Left ventricle myocardium inferior (tissue), 1 donor: ENCODE data around the gene OR2A25. TPM values are rescaled to one million over a fixed set of nuclear protein-coding genes. Genes with fewer than 3 reads are reported as not detected.
A peak's percentile ranks its signal among the peaks of the same experiment; 100 is the strongest.

ENCODE experiments used
- DNase-seq: peaks from one replicate; pipeline ENCODE4 v3.0.0-alpha.2; 2020
- H3K27ac ChIP-seq: fragments of 200-600 bp; replicated peaks from 2 replicates; pipeline ENCODE4 v1.8.0; 2021
- H3K27me3 ChIP-seq: fragments of 200-600 bp; 2 replicates; pipeline ENCODE4 v1.8.0; 2021; ENCODE audit warnings: low read depth
- H3K36me3 ChIP-seq: fragments of 200-600 bp; 2 replicates; pipeline ENCODE4 v1.8.0; 2021
- H3K4me1 ChIP-seq: fragments of 200-600 bp; 2 replicates; pipeline ENCODE4 v1.8.0; 2021
- H3K4me3 ChIP-seq: fragments of 200-600 bp; 2 replicates; pipeline ENCODE4 v1.8.0; 2021; ENCODE audit warnings: mild to moderate bottlenecking, moderate library complexity
- H3K9me3 ChIP-seq: fragments of 200-600 bp; replicated peaks from 2 replicates; pipeline ENCODE4 v1.8.0; 2021
- CTCF ChIP-seq: fragments of 200-600 bp; IDR thresholded peaks from 2 replicates; pipeline ENCODE4 v1.8.0; 2021; ENCODE audit warnings: antibody characterized with exemption, mild to moderate bottlenecking, borderline replicate concordance
- intact Hi-C: fragments of 100-400 bp; cut with micrococcal nuclease; formaldehyde crosslinking; loops from one replicate; pipeline ENCODE4 v1.11.0; 2022
- total RNA-seq: library from RNA; stranded (reverse); fragmentation: NEBNext Ultra II Directional; extraction: Animal tissue kit (Norgen Biotek cat#: 25700); gene quantifications from one replicate; pipeline ENCODE4 v1.2.1, GENCODE V29; 2021
- donor health status: DM: no; HTN: yes; CAD: no; lungs with severe emphysema.

OR2A25 gene
- total RNA-seq, 1 donor from 2014 or later: not detected

- Histone ChIP-seq H3K4me3 (no peak overlapping the region), H3K27me3 (no peaks in the 10 kb centered on the region), H3K36me3 (no peaks in the 10 kb centered on the region), H3K27ac (no peak overlapping the region), H3K9me3 (no peaks in the 10 kb centered on the region), H3K4me1 (peaks cover 4% of the 10 kb centered on the region)
- intact Hi-C loops: no loop called here
- no peak for DNase-seq
- no peak for TF ChIP-seq CTCF
Measured at GRCh38 chr7:144032985-144033709, 36.5 kb upstream of the OR2A25 start.

GRCh38 chr7:144035385-144035784 is 34.2 kb upstream of the OR2A25 start:
- TF ChIP-seq CTCF: no peak
- Histone ChIP-seq H3K9me3 (peaks cover 2% of the 10 kb centered on the region), H3K4me3 (no peak overlapping the region), H3K27ac (peak overlapping the region; percentile 54), H3K36me3 (no peaks in the 10 kb centered on the region), H3K27me3 (no peaks in the 10 kb centered on the region), H3K4me1 (peaks cover 4% of the 10 kb centered on the region)
- intact Hi-C loops: no loop called here
- DNase-seq: no peak

DNA sequence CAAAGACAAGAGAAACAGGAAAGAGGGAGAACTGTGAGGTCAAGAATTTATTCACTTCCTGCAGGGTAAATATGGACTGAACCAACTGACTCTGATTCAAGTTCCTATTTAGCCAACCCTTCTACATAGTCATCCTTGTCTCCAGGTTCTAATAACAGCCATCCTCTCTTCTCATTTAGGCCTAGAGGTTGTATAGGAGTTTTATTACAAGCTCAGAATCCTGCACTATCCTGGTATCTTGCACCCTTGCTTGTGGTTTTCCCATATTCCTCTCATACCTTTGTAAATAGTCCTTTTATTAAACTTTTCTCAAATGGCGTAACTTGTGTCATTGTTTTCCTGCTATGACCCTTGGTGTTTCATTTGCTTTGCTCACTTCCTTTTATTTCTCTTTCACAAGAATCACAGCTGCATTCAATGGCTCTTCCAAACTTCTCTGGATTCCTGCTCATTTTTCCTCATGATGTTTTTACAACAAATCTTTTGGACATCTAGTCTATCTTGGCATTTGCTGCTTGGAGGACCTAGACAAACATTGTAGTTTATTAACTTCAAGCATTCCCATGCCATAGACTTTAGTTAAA is 33.2 kb upstream of the OR2A25 start:
- peaks cover 4% of the 10 kb centered on the region for H3K4me1 ChIP-seq
- H3K27me3 ChIP-seq: no peaks in the 10 kb centered on the region
- TF ChIP-seq CTCF: no peak
- peak overlapping the region; percentile 54 for H3K27ac ChIP-seq
- H3K36me3 ChIP-seq: no peaks in the 10 kb centered on the region
- H3K4me3 ChIP-seq: no peak overlapping the region
- intact Hi-C loops: no loop called here
- DNase-seq: no peak
- H3K9me3 ChIP-seq: peaks cover 2% of the 10 kb centered on the region

DNA sequence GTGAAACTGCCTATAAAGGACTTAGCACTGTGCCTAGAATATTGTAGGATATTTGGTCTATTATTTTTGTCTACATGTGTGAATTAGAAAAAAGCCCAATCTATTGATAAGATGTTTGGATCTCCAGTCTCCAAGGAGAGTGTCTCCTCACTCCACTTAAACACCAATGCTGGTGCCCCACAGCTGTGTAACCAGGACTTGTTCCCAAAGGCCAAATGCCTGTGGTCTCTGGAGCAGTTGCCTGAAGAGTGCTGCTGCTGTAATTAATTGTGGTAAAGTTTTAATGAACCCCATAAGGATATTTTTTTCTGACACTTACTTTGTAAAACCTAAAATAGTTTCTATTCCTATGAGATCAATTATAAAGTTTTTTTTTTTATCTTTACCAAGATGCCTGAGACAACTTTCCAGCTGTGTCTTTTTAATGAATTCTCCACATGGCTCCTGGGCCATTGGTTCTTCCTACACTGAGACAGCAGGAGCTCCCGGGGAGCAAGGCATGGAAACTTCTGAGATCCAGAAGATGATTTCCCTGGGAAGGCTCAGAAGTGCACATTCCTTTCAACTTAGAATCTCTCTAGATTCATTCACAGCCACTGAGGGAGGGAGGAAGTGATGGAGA is 32.1 kb upstream of the OR2A25 start:
- no peak for DNase-seq
- peaks cover 4% of the 10 kb centered on the region for H3K4me1 ChIP-seq
- H3K27ac ChIP-seq: peak overlapping the region; percentile 55
- H3K36me3 ChIP-seq: no peaks in the 10 kb centered on the region
- intact Hi-C loops: no loop called here
- peaks cover 2% of the 10 kb centered on the region for H3K9me3 ChIP-seq
- no peak overlapping the region for H3K4me3 ChIP-seq
- no peak for TF ChIP-seq CTCF
- H3K27me3 ChIP-seq: no peaks in the 10 kb centered on the region

- DNase-seq: no peak
- H3K27ac ChIP-seq: peak overlapping the region; percentile 55
- no peak overlapping the region for H3K4me3 ChIP-seq
- H3K27me3 ChIP-seq: no peaks in the 10 kb centered on the region
- no peak for TF ChIP-seq CTCF
- peaks cover 4% of the 10 kb centered on the region for H3K4me1 ChIP-seq
- no peaks in the 10 kb centered on the region for H3K36me3 ChIP-seq
- peaks cover 2% of the 10 kb centered on the region for H3K9me3 ChIP-seq
- intact Hi-C loops: no loop called here
Measured at GRCh38 chr7:144038887-144039286, 30.7 kb upstream of the OR2A25 start.
